K562 (cell line): ENCODE results near the gene RIT2. TPM values are rescaled to one million over a fixed set of nuclear protein-coding genes. Genes with fewer than 3 reads are reported as not detected.

Experiments
- ATAC-seq: fragments of 200-7000 bp; cut with Tn5 transposase; 3 replicates; pipeline ENCODE4 v1.9.1; 2020; ENCODE audit warnings: moderate library complexity
- BruUV-seq: library from RNA; stranded (reverse); fragments of 400-500 nt; replicated peaks from 2 replicates; lab custom pipeline; 2021; lab: Mats Ljungman, UMichigan
- CTCF ChIA-PET: fragments of 300-600 bp; formaldehyde crosslinking; extraction: SDS; loops from one replicate; lab custom pipeline; 2021; ENCODE audit warnings: low intra/inter-chr PET ratio; lab: Yijun Ruan, JAX
- POLR2A ChIA-PET: fragments of 300-600, 350-650 bp; sonication (Branson Sonifier 250); formaldehyde crosslinking; extraction: SDS; loops from one replicate; lab custom pipeline; 2021; ENCODE audit warnings: antibody characterized with exemption, inconsistent platforms; lab: Yijun Ruan, JAX
- DNase-seq, 4 experiments: peaks; one replicate each; pipeline versions ENCODE4 v3.0.0 to v3.0.0-alpha.2; 2011 to 2018; ENCODE audit warnings: low spot score in 3 of 4, mixed read lengths in 3 of 4; ENCODE audit errors: extremely low read depth in 1 of 4
- FAIRE-seq: peaks from 2 replicates; lab custom pipeline; 2011; peaks lifted over from hg19 to GRCh38; lab: Jason Lieb, UNC
- H2AFZ ChIP-seq: 2 replicates; pipeline ENCODE4 v1.6.0; 2011; ENCODE audit warnings: low read depth, low read length, control low read depth, inconsistent platforms
- H3K27ac ChIP-seq: fragments of 200-600 bp; 3 replicates; pipeline ENCODE4 v1.8.0; 2011; ENCODE audit warnings: low read depth, mild to moderate bottlenecking, control low read depth, inconsistent platforms, low read length, moderate library complexity, mixed read lengths; ENCODE audit errors: extremely low read depth
- H3K27me3 ChIP-seq, 2 experiments: fragments of 300-600 bp in 1 of 2; 2 replicates in 1 of 2; 3 replicates in 1 of 2; pipeline versions ENCODE4 v1.6.0 to v1.8.0; 2011; ENCODE audit warnings: inconsistent platforms in 2 of 2, low read length in 2 of 2, mild to moderate bottlenecking in 1 of 2, mixed read lengths in 1 of 2, moderate library complexity in 1 of 2; ENCODE audit not compliant: control insufficient read depth in 2 of 2, insufficient read depth in 2 of 2
- H3K36me3 ChIP-seq: fragments of 300-600 bp; 3 replicates; pipeline ENCODE4 v1.8.0; 2011; ENCODE audit warnings: mild to moderate bottlenecking, low read length, inconsistent platforms; ENCODE audit not compliant: control insufficient read depth, insufficient read depth
- H3K4me1 ChIP-seq, 2 experiments: fragments of 200-600 bp in 1 of 2; replicated peaks in 1 of 2; 2 replicates in 1 of 2; 3 replicates in 1 of 2; pipeline versions ENCODE4 v1.5.1 to v1.8.0; 2011; ENCODE audit warnings: inconsistent platforms in 2 of 2, low read length in 2 of 2, mild to moderate bottlenecking in 1 of 2, mixed read lengths in 1 of 2, moderate library complexity in 1 of 2; ENCODE audit not compliant: control insufficient read depth in 2 of 2, insufficient read depth in 2 of 2
- H3K4me2 ChIP-seq: 2 replicates; pipeline ENCODE4 v1.6.1; 2011; ENCODE audit warnings: low read length, control low read depth, inconsistent platforms, mixed read lengths; ENCODE audit not compliant: insufficient read depth
- H3K4me3 ChIP-seq: fragments of 200-600 bp; sonication (generic), shearing (Covaris generic); 2 replicates; pipeline ENCODE4 v1.5.1; 2016; ENCODE audit warnings: control low read depth, inconsistent platforms
- H3K79me2 ChIP-seq: fragments of 200-600 bp; 3 replicates; pipeline ENCODE4 v1.8.0; 2011; ENCODE audit warnings: low read length, inconsistent platforms; ENCODE audit not compliant: control insufficient read depth, insufficient read depth
- H3K9ac ChIP-seq, 2 experiments: 2 replicates each; pipeline versions ENCODE4 v1.6.0 to v1.6.1; 2011; ENCODE audit warnings: low read depth in 2 of 2, low read length in 2 of 2, control low read depth in 1 of 2, inconsistent platforms in 1 of 2, mild to moderate bottlenecking in 1 of 2, mixed read lengths in 1 of 2; ENCODE audit not compliant: insufficient read depth in 1 of 2
- H3K9me1 ChIP-seq: one replicate; pipeline ENCODE4 v1.6.0; 2011; ENCODE audit warnings: inconsistent platforms, mild to moderate bottlenecking, low read length, moderate library complexity; ENCODE audit not compliant: control insufficient read depth, insufficient read depth
- H3K9me3 ChIP-seq: replicated peaks from 2 replicates; pipeline ENCODE4 v1.5.1; 2011; ENCODE audit warnings: low read depth, low read length, inconsistent platforms; ENCODE audit not compliant: control insufficient read depth, insufficient read depth
- H4K20me1 ChIP-seq: replicated peaks from 2 replicates; pipeline ENCODE4 v1.6.1; 2011; ENCODE audit warnings: low read length, inconsistent platforms, mixed read lengths; ENCODE audit not compliant: control insufficient read depth, insufficient read depth
- ATF3 ChIP-seq, 2 experiments: fragments of 450-650 bp in 1 of 2; sonication (generic) in 1 of 2; formaldehyde crosslinking in 1 of 2; IDR thresholded peaks in 1 of 2; conservative IDR thresholded peaks in 1 of 2; 2 replicates each; pipeline versions ENCODE4 v1.6.1 to v1.8.1; 2016 to 2023; ENCODE audit warnings: mild to moderate bottlenecking in 2 of 2, moderate library complexity in 2 of 2, inconsistent platforms in 1 of 2, missing genetic modification reagents in 1 of 2
- BACH1 ChIP-seq: fragments of 200-800 bp; sonication (Bioruptor generic); IDR thresholded peaks from 2 replicates; pipeline ENCODE4 v1.6.1; 2016; ENCODE audit warnings: missing genetic modification characterization, missing compliant biosample characterization
- CC2D1A ChIP-seq: fragments of 450-650 bp; IDR thresholded peaks from 2 replicates; pipeline ENCODE4 v1.6.1; 2017; ENCODE audit warnings: mild to moderate bottlenecking
- CTCF ChIP-seq, 3 experiments: IDR thresholded peaks in 2 of 3; conservative IDR thresholded peaks in 1 of 3; 2 replicates each; pipeline ENCODE4 v1.5.1; 2011 to 2012; ENCODE audit warnings: low read length in 3 of 3, mild to moderate bottlenecking in 3 of 3, control low read depth in 2 of 3, improper control_type of control experiment in 1 of 3, inconsistent platforms in 1 of 3, low read depth in 1 of 3, mixed read lengths in 1 of 3, moderate library complexity in 1 of 3; ENCODE audit not compliant: insufficient read depth in 2 of 3
- E4F1 ChIP-seq: fragments of 250-450 bp; sonication (Bioruptor Pico); IDR thresholded peaks from 2 replicates; pipeline ENCODE4 v1.5.0; 2021; ENCODE audit warnings: mild to moderate bottlenecking, borderline replicate concordance
- EZH2 ChIP-seq: IDR thresholded peaks from 2 replicates; pipeline ENCODE4 v1.6.1; 2012; ENCODE audit warnings: low read depth, mild to moderate bottlenecking, inconsistent platforms, low read length, borderline replicate concordance
- FOXP1 ChIP-seq: sonication (generic); formaldehyde crosslinking; IDR thresholded peaks from 2 replicates; pipeline ENCODE4 v1.8.0; 2022; ENCODE audit warnings: mild to moderate bottlenecking, missing genetic modification reagents
- POLR2H ChIP-seq: IDR thresholded peaks from 2 replicates; pipeline ENCODE4 v1.6.1; 2016; ENCODE audit warnings: missing genetic modification characterization, low read depth, mild to moderate bottlenecking, control low read depth, missing compliant biosample characterization, moderate library complexity
- PREB ChIP-seq: sonication (generic); formaldehyde crosslinking; IDR thresholded peaks from 2 replicates; pipeline ENCODE4 v1.8.1; 2023; ENCODE audit warnings: mild to moderate bottlenecking, missing genetic modification reagents
- SRSF9 ChIP-seq: fragments of 200-400 bp; formaldehyde crosslinking; IDR thresholded peaks from 2 replicates; pipeline ENCODE4 v1.6.1; 2017; ENCODE audit warnings: low read depth, low read length, borderline replicate concordance
- ZEB2 ChIP-seq: fragments of 450-650 bp; IDR thresholded peaks from 2 replicates; pipeline ENCODE4 v1.6.1; 2016
- ZKSCAN1 ChIP-seq: fragments of 150-350 bp; IDR thresholded peaks from 2 replicates; pipeline ENCODE4 v1.6.1; 2016; ENCODE audit warnings: low read depth, low read length
- ZNF431 ChIP-seq: sonication (generic); formaldehyde crosslinking; IDR thresholded peaks from 2 replicates; pipeline ENCODE4 v1.8.0; 2022; ENCODE audit warnings: mild to moderate bottlenecking, missing genetic modification reagents
- ZNF561 ChIP-seq: fragments of 450-650 bp; formaldehyde crosslinking; conservative IDR thresholded peaks from 2 replicates; pipeline ENCODE4 v1.4.0; 2020; ENCODE audit warnings: mild to moderate bottlenecking, moderate library complexity
- ZNF778 ChIP-seq: fragments of 450-650 bp; formaldehyde crosslinking; IDR thresholded peaks from 2 replicates; pipeline ENCODE4 v1.4.0; 2020; ENCODE audit warnings: mild to moderate bottlenecking, moderate library complexity
- WGBS: fragments of 100-300 bp; shearing (Covaris generic); methylation state at CpG from one replicate; pipeline ENCODE4 v1.1.6; 2016; ENCODE audit warnings: low coverage, mixed read lengths; ENCODE audit not compliant: insufficient coverage; ENCODE audit errors: missing lambda C conversion rate; 5-methylcytosine and 5-hydroxymethylcytosine counted together
- in situ Hi-C: fragments of 300-500 bp; cut with MboI; formaldehyde crosslinking; loops from 4 replicates; pipeline ENCODE4 v1.15.0; 2018; ENCODE audit warnings: inconsistent platforms, mixed read lengths
- intact Hi-C: fragments of 100-400 bp; cut with micrococcal nuclease; formaldehyde crosslinking; loops from 2 replicates; pipeline ENCODE4 v1.14.2; 2022
- polyA plus RNA-seq, 8 experiments: library from polyadenylated mRNA; depleted of rRNA in 4 of 8; stranded (reverse) in 5 of 8; unstranded in 3 of 8; fragments of >200 nt; fragmentation: Nextera tagmentation in 2 of 8; fragmentation: Illumina TruSeq in 1 of 8; extraction: Ambion mirVana in 2 of 8; extraction: Trizol in 1 of 8; gene quantifications; 2 replicates each; pipeline versions ENCODE4 v1.2.1 to v1.2.3, GENCODE V29; 2011 to 2014; ENCODE audit warnings: inconsistent platforms in 1 of 8, missing spikeins in 1 of 8
- total RNA-seq, 7 experiments: library from RNA; depleted of rRNA in 6 of 7; stranded (reverse); fragments of >200 nt in 6 of 7; fragmentation: Illumina TruSeq in 2 of 7; extraction: Trizol in 2 of 7; gene quantifications; 2 replicates each; pipeline versions ENCODE4 v1.2.1 to v1.2.3, GENCODE V29; 2011 to 2021; ENCODE audit warnings: low replicate concordance in 1 of 7
- TF ChIP-seq, protein P1 (sequence below): fragments of 450-650 bp; IDR thresholded peaks from 2 replicates; pipeline ENCODE4 v1.6.1; 2016; ENCODE audit warnings: antibody characterized with exemption

The RIT2 gene
- total and polyA plus RNA-seq, 9 of the 15 experiments (the other 6 are each of a cell fraction or from before 2014, with no cell fraction given): not detected

- POLR2A ChIA-PET: no interaction called here
- no TSS peak for BruUV-seq
- H3K4me1 ChIP-seq: no peaks in the 10 kb centered on the region
- no peaks in the 10 kb centered on the region for H3K9me1 ChIP-seq
- H3K27ac ChIP-seq: no peak overlapping the region
- in situ Hi-C loops (no loop called here), intact Hi-C loops (no loop called here)
- H3K9ac ChIP-seq: no peak overlapping the region
- CTCF ChIA-PET: no interaction called here
- ATAC-seq (no peak), DNase-seq (no peak), FAIRE-seq (no peak)
- H3K4me2 ChIP-seq: no peak overlapping the region
- H3K27me3 ChIP-seq: no peaks in the 10 kb centered on the region
- H3K9me3 ChIP-seq: no peaks in the 10 kb centered on the region
- 4% methylated on average over 2 of the region's 2 CpGs for WGBS
- H3K79me2 ChIP-seq: no peaks in the 10 kb centered on the region
- H3K36me3 ChIP-seq: no peaks in the 10 kb centered on the region
- no peak overlapping the region for H2AFZ ChIP-seq
- no peaks in the 10 kb centered on the region for H4K20me1 ChIP-seq
- H3K4me3 ChIP-seq: no peak overlapping the region
- TF ChIP-seq FOXP1 (CRISPR knock-in tag): no peak
- no peak for TF ChIP-seq CC2D1A
- TF ChIP-seq, protein P1, sequence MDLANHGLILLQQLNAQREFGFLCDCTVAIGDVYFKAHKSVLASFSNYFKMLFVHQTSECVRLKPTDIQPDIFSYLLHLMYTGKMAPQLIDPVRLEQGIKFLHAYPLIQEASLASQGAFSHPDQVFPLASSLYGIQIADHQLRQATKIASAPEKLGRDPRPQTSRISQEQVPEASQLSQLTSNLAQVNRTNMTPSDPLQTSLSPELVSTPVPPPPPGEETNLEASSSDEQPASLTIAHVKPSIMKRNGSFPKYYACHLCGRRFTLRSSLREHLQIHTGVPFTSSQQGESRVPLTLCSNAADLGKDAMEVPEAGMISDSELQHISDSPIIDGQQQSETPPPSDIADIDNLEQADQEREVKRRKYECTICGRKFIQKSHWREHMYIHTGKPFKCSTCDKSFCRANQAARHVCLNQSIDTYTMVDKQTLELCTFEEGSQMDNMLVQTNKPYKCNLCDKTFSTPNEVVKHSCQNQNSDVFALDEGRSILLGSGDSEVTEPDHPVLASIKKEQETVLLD: no peak
- no peak for TF ChIP-seq BACH1
- no peak for TF ChIP-seq E4F1 (CRISPR knock-in tag)
- TF ChIP-seq ATF3 (IDR thresholded peaks at IDR 0.05): no peak
- no peak for TF ChIP-seq ATF3 (CRISPR knock-in tag; conservative IDR thresholded peaks at IDR 0.05)
- TF ChIP-seq POLR2H (tag): no peak
- TF ChIP-seq EZH2: no peak
- TF ChIP-seq ZNF431 (CRISPR knock-in tag): no peak
- TF ChIP-seq ZNF561 (CRISPR knock-in tag): no peak
- TF ChIP-seq SRSF9: no peak
- TF ChIP-seq ZEB2: no peak
- TF ChIP-seq ZKSCAN1: no peak
- TF ChIP-seq ZNF778 (CRISPR knock-in tag): no peak
- no peak for TF ChIP-seq PREB (CRISPR knock-in tag)
- TF ChIP-seq CTCF (IDR thresholded peaks at IDR 0.05 in 2 of 3, conservative IDR thresholded peaks at IDR 0.05 in 1 of 3; ENCODE audit: insufficient read depth in 2 of 3, low read depth in 1 of 3, low read length in 3 of 3): no peak
Measured at GRCh38 chr18:43007365-43007764, 108.1 kb downstream of the RIT2 start.
